MCF 10A (cell line): ENCODE measurements around the gene ARSA. TPM values are rescaled to one million over a fixed set of nuclear protein-coding genes. Genes with fewer than 3 reads are reported as not detected.

Experiments
- BruUV-seq: library from RNA; stranded (reverse); fragments of 400-500 nt; replicated peaks from 2 replicates; lab custom pipeline; 2021; lab: Mats Ljungman, UMichigan
- CTCF ChIA-PET: fragments of 300-600 bp; sonication (Branson Sonifier 250); formaldehyde crosslinking; extraction: SDS; loops from one replicate; lab custom pipeline; 2021; ENCODE audit warnings: antibody characterized with exemption, inconsistent platforms; lab: Yijun Ruan, JAX
- POLR2A ChIA-PET: fragments of 300-600, 350-650 bp; sonication (Branson Sonifier 250); formaldehyde crosslinking; extraction: SDS; loops from one replicate; lab custom pipeline; 2020; ENCODE audit warnings: antibody characterized with exemption, inconsistent platforms; lab: Yijun Ruan, JAX
- DNase-seq: peaks from one replicate; pipeline ENCODE4 v3.0.0-alpha.2; 2018; ENCODE audit not compliant: unreplicated experiment
- H3K27ac Mint-ChIP-seq: one replicate; pipeline ENCODE4 v1.8.0; 2022; ENCODE audit warnings: mild to moderate bottlenecking, low read depth, mixed read lengths; ENCODE audit not compliant: unreplicated experiment
- H3K27me3 Mint-ChIP-seq: one replicate; pipeline ENCODE4 v1.8.0; 2022; ENCODE audit warnings: mixed read lengths; ENCODE audit not compliant: insufficient read depth, unreplicated experiment
- H3K36me3 Mint-ChIP-seq: one replicate; pipeline ENCODE4 v1.8.0; 2022; ENCODE audit warnings: mild to moderate bottlenecking, moderate library complexity, mixed read lengths; ENCODE audit not compliant: insufficient read depth, unreplicated experiment
- H3K4me1 Mint-ChIP-seq: one replicate; pipeline ENCODE4 v1.8.0; 2022; ENCODE audit warnings: mixed read lengths; ENCODE audit not compliant: insufficient read depth, unreplicated experiment
- H3K4me3 Mint-ChIP-seq: one replicate; pipeline ENCODE4 v1.8.0; 2022; ENCODE audit warnings: mild to moderate bottlenecking, moderate library complexity, mixed read lengths; ENCODE audit not compliant: unreplicated experiment
- H3K9me3 Mint-ChIP-seq: one replicate; pipeline ENCODE4 v1.8.0; 2022; ENCODE audit warnings: mixed read lengths; ENCODE audit not compliant: unreplicated experiment
- intact Hi-C: fragments of 100-400 bp; cut with micrococcal nuclease; formaldehyde crosslinking; loops from 2 replicates; pipeline ENCODE4 v1.14.1; 2022
- total RNA-seq: library from RNA; stranded (reverse); gene quantifications from 2 replicates; pipeline ENCODE4 v1.2.3, GENCODE V29; 2022
- TF ChIP-seq, protein P1 (sequence below): fragments of 200-600 bp; IDR thresholded peaks from one replicate; pipeline ENCODE4 v1.8.0; 2022; ENCODE audit warnings: antibody characterized with exemption, mild to moderate bottlenecking; ENCODE audit not compliant: unreplicated experiment

Gene ARSA
- total RNA-seq, 1 experiment from 2014 or later = 22.0 TPM

DNA sequence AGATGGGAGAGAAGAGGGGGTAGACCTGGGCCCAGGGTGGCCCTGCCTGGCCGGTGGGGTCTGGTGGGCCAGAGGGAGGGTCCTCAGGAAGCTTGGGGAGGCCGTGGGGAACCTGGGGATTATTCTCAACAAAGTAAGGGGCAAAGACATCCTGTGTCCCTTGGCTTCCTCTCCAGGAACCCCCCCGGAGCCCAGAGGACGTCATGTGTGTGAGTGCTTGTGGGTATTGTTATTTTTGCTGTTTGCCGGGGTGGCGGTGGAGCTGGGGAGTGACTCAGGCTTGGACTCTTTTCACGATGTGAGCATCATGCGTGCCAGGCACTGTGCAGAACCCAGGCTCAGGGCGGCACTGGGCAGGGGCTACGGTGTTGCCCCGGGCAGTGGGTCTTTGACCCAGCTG, 43.7 kb upstream of the ARSA start:
- Mint-ChIP-seq H3K4me1 (peaks cover 6% of the 10 kb centered on the region), H3K4me3 (no peak overlapping the region), H3K9me3 (no peaks in the 10 kb centered on the region), H3K27me3 (peaks cover 48% of the 10 kb centered on the region), H3K27ac (no peak overlapping the region), H3K36me3 (no peaks in the 10 kb centered on the region)
- intact Hi-C loops = no loop called here
- TF ChIP-seq, protein P1, sequence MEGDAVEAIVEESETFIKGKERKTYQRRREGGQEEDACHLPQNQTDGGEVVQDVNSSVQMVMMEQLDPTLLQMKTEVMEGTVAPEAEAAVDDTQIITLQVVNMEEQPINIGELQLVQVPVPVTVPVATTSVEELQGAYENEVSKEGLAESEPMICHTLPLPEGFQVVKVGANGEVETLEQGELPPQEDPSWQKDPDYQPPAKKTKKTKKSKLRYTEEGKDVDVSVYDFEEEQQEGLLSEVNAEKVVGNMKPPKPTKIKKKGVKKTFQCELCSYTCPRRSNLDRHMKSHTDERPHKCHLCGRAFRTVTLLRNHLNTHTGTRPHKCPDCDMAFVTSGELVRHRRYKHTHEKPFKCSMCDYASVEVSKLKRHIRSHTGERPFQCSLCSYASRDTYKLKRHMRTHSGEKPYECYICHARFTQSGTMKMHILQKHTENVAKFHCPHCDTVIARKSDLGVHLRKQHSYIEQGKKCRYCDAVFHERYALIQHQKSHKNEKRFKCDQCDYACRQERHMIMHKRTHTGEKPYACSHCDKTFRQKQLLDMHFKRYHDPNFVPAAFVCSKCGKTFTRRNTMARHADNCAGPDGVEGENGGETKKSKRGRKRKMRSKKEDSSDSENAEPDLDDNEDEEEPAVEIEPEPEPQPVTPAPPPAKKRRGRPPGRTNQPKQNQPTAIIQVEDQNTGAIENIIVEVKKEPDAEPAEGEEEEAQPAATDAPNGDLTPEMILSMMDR = no peak
- POLR2A ChIA-PET = no interaction called here
- no peak for DNase-seq
- BruUV-seq = no TSS peak
- CTCF ChIA-PET = no interaction called here

GRCh38 chr22:50670914-50671538, 43.1 kb upstream of the ARSA start:
- H3K27me3 Mint-ChIP-seq = peaks cover 46% of the 10 kb centered on the region
- no peak overlapping the region for H3K4me3 Mint-ChIP-seq
- TF ChIP-seq, protein P1 = no peak
- intact Hi-C loops = no loop called here
- POLR2A ChIA-PET = interaction anchor here (0.9 kb wide), 1 partner anchor 14 kb away, joined by 5 read pairs; no protein-coding TSS in a partner anchor
- H3K36me3 Mint-ChIP-seq = no peaks in the 10 kb centered on the region
- peaks cover 6% of the 10 kb centered on the region for H3K4me1 Mint-ChIP-seq
- CTCF ChIA-PET = no interaction called here
- BruUV-seq = no TSS peak
- no peak overlapping the region for H3K27ac Mint-ChIP-seq
- H3K9me3 Mint-ChIP-seq = no peaks in the 10 kb centered on the region
- DNase-seq = no peak

DNA sequence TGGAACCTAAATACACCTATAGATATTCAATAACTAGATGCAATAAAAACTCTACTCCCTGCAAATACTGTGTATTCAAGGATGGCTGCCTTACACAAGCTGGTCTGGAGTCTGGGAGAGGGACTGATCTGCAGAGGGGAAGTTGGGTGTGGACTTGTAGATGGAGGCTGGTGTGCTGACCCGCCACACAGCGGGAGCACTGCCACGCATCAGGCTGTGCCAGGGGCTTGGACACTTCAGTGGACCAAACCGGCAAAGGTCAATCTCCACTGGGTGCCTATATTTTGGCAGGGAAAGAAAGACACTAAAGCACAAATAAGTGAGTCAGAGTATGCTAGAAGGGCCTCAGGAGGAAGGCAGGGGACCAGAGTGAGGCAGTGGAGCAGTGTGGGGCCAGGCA, 42.6 kb upstream of the ARSA start:
- Mint-ChIP-seq H3K9me3 (no peaks in the 10 kb centered on the region), H3K4me3 (no peak overlapping the region), H3K36me3 (no peaks in the 10 kb centered on the region), H3K27me3 (peaks cover 41% of the 10 kb centered on the region), H3K27ac (no peak overlapping the region), H3K4me1 (peaks cover 3% of the 10 kb centered on the region)
- ChIA-PET CTCF (no interaction called here), POLR2A (interaction anchor here (0.9 kb wide), 1 partner anchor 15 kb away, joined by 5 read pairs; no protein-coding TSS in a partner anchor)
- no TSS peak for BruUV-seq
- DNase-seq = no peak
- TF ChIP-seq, protein P1 = no peak
- intact Hi-C loops = no loop called here

- Mint-ChIP-seq H3K4me3 (no peak overlapping the region), H3K27ac (no peak overlapping the region), H3K36me3 (no peaks in the 10 kb centered on the region), H3K9me3 (no peaks in the 10 kb centered on the region), H3K27me3 (peaks cover 39% of the 10 kb centered on the region), H3K4me1 (no peaks in the 10 kb centered on the region)
- no TSS peak for BruUV-seq
- intact Hi-C loops = no loop called here
- no peak for DNase-seq
- ChIA-PET CTCF (no interaction called here), POLR2A (no interaction called here)
- TF ChIP-seq, protein P1 = no peak
Measured at GRCh38 chr22:50665738-50666137, 37.8 kb upstream of the ARSA start.
